ENCODE results near the gene SLC2A11. TPM values are rescaled to one million over a fixed set of nuclear protein-coding genes. Genes with fewer than 3 reads are reported as not detected.

Gene SLC2A11
- total RNA-seq, 1 experiment from 2014 or later, result 17.2 TPM

- CTCF ChIA-PET, result no interaction called here
- ATAC-seq, result no peak
Measured at GRCh38 chr22:23827351-23827995, 30.2 kb upstream of the SLC2A11 start.

More at GRCh38 chr22:23827351-23827995, 30.2 kb upstream of the SLC2A11 start:
- H4K20me1 ChIP-seq (ENCODE audit: insufficient read depth), result no peaks in the 10 kb centered on the region
- no TSS peak for BruUV-seq (replicated peaks)
- H3K79me2 ChIP-seq (ENCODE audit: insufficient read depth, low read length), result no peaks in the 10 kb centered on the region; the same call in 1 of the 2 replicates
- peaks cover 17 to 37% of the 10 kb centered on the region in 2 experiments; a peak in 3 of 4 replicates for H3K36me3 ChIP-seq (ENCODE audit: control insufficient read depth in 1 of 2, insufficient read depth in 2 of 2, low read length in 2 of 2)
- no peak overlapping the region for H2AFZ ChIP-seq (ENCODE audit: low read depth, low read length, poor library complexity, severe bottlenecking)
- H3K9me2 ChIP-seq (ENCODE audit: insufficient read depth), result no peaks in the 10 kb centered on the region
- POLR2A ChIA-PET, result no interaction called here
- DNase-seq (ENCODE audit: low read depth, low spot score), result no peak
- RAD21 ChIA-PET (ENCODE audit: low non-redundant PET in 1 of 2, low total read pairs in 2 of 2, uncharacterized antibody in 2 of 2, unreplicated experiment in 2 of 2), result no interaction called here
- H3K4me3 ChIP-seq (replicated peaks in 1 of 2; ENCODE audit: low read depth in 1 of 2, low read length in 2 of 2), result no peak overlapping the region
- H3K9me3 ChIP-seq (ENCODE audit: control insufficient read depth in 1 of 2, insufficient read depth in 1 of 2, low read depth in 1 of 2, low read length in 2 of 2), result no peaks in the 10 kb centered on the region
- no peaks in the 10 kb centered on the region for H3K27me3 ChIP-seq (ENCODE audit: insufficient read depth, low read length)
- H3K9ac ChIP-seq (ENCODE audit: low read length), result no peak overlapping the region
- H3K4me2 ChIP-seq (ENCODE audit: low read length), result no peak overlapping the region
- intact Hi-C loops (cut with micrococcal nuclease), result no loop called here
- H3K27ac ChIP-seq (ENCODE audit: low read depth, low read length), result no peak overlapping the region
- no peaks in the 10 kb centered on the region for H3K4me1 ChIP-seq (ENCODE audit: control insufficient read depth in 1 of 2, insufficient read depth in 2 of 2, low read length in 2 of 2)
- TF ChIP-seq EGR1 (IDR thresholded peaks at IDR 0.05; ENCODE audit: low read depth) (no peak), CEBPB (IDR thresholded peaks at IDR 0.05; ENCODE audit: low read depth) (no peak), FOSL1 (IDR thresholded peaks at IDR 0.05; ENCODE audit: low read depth) (no peak), MAX (IDR thresholded peaks at IDR 0.05) (no peak), SRF (IDR thresholded peaks at IDR 0.05; ENCODE audit: low read depth) (no peak), ZNF274 (IDR thresholded peaks at IDR 0.05; ENCODE audit: low read depth, low read length) (no peak), TCF7L2 (IDR thresholded peaks at IDR 0.05; ENCODE audit: borderline replicate concordance, extremely low read depth, insufficient read depth, insufficient read length) (no peak), YY1 (IDR thresholded peaks at IDR 0.05; ENCODE audit: extremely low read depth, insufficient replicate concordance, low read depth, low read length) (no peak), ZFX (IDR thresholded peaks at IDR 0.05) (no peak), ELF1 (IDR thresholded peaks at IDR 0.05; ENCODE audit: borderline replicate concordance, low read depth) (no peak), JUND (IDR thresholded peaks at IDR 0.05) (no peak), POLR2AphosphoS5 (IDR thresholded peaks at IDR 0.05; ENCODE audit: low read depth, low read length) (no peak), CBX3 (IDR thresholded peaks at IDR 0.05; ENCODE audit: low read depth) (no peak), SP1 (IDR thresholded peaks at IDR 0.05; ENCODE audit: low read depth) (no peak), EZH2 (IDR thresholded peaks at IDR 0.05) (no peak), REST (IDR thresholded peaks at IDR 0.05; ENCODE audit: low read depth) (no peak)
